ENCODE measurements around the gene TUT7.

TUT7 gene

GRCh38 chr9:86248746-86249145, 105.5 kb downstream of the TUT7 start:
- DNase-seq, result no peak

DNA sequence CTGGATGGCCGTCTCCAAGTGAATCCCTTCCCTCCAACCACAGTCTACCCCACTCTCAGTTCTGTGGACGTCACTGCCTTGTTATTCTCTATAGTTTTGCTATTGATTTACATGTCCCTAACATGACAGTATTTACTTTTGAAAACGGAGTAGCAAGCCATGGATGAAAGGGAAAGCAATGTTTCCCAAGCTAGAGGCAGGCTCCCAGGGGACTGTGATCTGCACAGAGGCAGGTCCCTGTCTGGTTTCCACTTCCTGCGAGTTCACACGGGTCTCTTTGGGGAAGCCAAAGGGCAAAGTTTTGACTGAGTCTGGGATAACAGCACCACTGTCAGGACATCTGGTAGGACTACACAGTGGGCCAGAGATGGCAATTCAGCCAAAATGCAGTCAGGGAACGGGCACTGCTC, 107.5 kb downstream of the TUT7 start:
- DNase-seq, result no peak

- DNase-seq, result no peak
Measured at GRCh38 chr9:86242071-86242470, 112.1 kb downstream of the TUT7 start.

DNA sequence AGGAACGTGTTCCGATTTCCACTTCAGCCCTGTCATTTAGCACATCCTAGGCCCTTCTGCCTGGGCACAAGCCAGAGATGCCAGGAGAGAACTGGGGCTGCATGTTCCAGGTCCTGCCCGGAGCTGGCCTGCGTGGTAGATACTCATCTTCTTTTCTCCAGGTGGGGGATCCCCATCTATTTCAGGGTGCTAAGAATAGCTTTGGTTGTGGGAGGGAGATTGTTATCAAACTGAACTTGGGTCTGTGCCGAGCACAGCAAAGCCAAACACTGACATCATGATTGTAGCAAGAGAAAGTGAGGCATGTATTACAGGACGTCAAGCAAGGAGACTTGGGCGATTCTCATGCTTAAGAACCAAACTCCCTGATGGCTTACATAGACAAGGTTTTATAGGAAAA, 113.0 kb downstream of the TUT7 start:
- no peak for DNase-seq

- DNase-seq, result no peak
Measured at GRCh38 chr9:86238861-86239770, 115.1 kb downstream of the TUT7 start.

Measured in DMS 273 treated with DMSO at 0.1 percent for 48 hours (cell line).